Astrocyte of the spinal cord (primary cell): ENCODE results near the gene CDC42BPB.

Experiments
- DNase-seq: peaks from one replicate; pipeline ENCODE4 v3.0.0; 2011; ENCODE audit warnings: low read depth, low spot score
- H3K4me3 ChIP-seq: 2 replicates; pipeline ENCODE4 v1.5.1; 2011; ENCODE audit warnings: low read depth, mild to moderate bottlenecking, low read length, moderate library complexity
- CTCF ChIP-seq: IDR thresholded peaks from 2 replicates; pipeline ENCODE4 v1.5.1; 2012; ENCODE audit warnings: low read depth, mild to moderate bottlenecking, low read length, inconsistent platforms
- in situ Hi-C: cut with HindIII; loops from 2 replicates; pipeline ENCODE4 v1.10.0; 2017; ENCODE audit warnings: low sequenced_read_pairs

Gene CDC42BPB

GRCh38 chr14:103094406-103095209 is 37.3 kb upstream of the CDC42BPB start, which contains the start of gene EXOC3L4:
Gene EXOC3L4 (plus strand): TSS chr14:103094725. CDS start chr14:103100220, 5,495 bp downstream.
- DNase-seq = no peak
- in situ Hi-C loops = no loop called here
- no peak for TF ChIP-seq CTCF
- no peak within 1 kb of the TSS for H3K4me3 ChIP-seq

- H3K4me3 ChIP-seq = no peak overlapping the region
- DNase-seq = no peak
- in situ Hi-C loops = no loop called here
- no peak for TF ChIP-seq CTCF
Observed at GRCh38 chr14:103093856-103094405, 36.6 kb upstream of the CDC42BPB start.

GRCh38 chr14:103091883-103092222 is 34.5 kb upstream of the CDC42BPB start:
- DNase-seq = no peak
- in situ Hi-C loops = no loop called here
- TF ChIP-seq CTCF = no peak
- no peak overlapping the region for H3K4me3 ChIP-seq

GRCh38 chr14:103091041-103091882 is 33.9 kb upstream of the CDC42BPB start:
- DNase-seq = no peak
- TF ChIP-seq CTCF = peak; percentile 44
- in situ Hi-C loops = no loop called here
- peak overlapping the region; percentile 15 for H3K4me3 ChIP-seq

GRCh38 chr14:103090481-103091020 is 33.2 kb upstream of the CDC42BPB start:
- no peak overlapping the region for H3K4me3 ChIP-seq
- TF ChIP-seq CTCF = no peak
- DNase-seq = no peak
- in situ Hi-C loops = no loop called here
